ENCODE results near the gene ZNF777.

GRCh38 chr7:149478754-149479153 lies 17.9 kb upstream of the ZNF777 start:
- no peak for TF ChIP-seq CTCF (IDR thresholded peaks at IDR 0.05; ENCODE audit: low read length)
- no peak for TF ChIP-seq EZH2 (optimal IDR thresholded peaks at IDR 0.05; ENCODE audit: low read depth, low read length)
- no peak for TF ChIP-seq EZH2phosphoT487 (IDR thresholded peaks at IDR 0.05; ENCODE audit: low read length)
